RKO (cell line): Measurements from ENCODE around the gene TNXB.
"Not testable (repeated sequence)": the region's sequence is repeated elsewhere in the genome, so short reads cannot be mapped to it uniquely, and the experiment has no call there.

Experiments
- DNase-seq: peaks from one replicate; pipeline ENCODE4 v3.0.0-alpha.2; 2016; ENCODE audit warnings: low spot score

TNXB gene

DNA sequence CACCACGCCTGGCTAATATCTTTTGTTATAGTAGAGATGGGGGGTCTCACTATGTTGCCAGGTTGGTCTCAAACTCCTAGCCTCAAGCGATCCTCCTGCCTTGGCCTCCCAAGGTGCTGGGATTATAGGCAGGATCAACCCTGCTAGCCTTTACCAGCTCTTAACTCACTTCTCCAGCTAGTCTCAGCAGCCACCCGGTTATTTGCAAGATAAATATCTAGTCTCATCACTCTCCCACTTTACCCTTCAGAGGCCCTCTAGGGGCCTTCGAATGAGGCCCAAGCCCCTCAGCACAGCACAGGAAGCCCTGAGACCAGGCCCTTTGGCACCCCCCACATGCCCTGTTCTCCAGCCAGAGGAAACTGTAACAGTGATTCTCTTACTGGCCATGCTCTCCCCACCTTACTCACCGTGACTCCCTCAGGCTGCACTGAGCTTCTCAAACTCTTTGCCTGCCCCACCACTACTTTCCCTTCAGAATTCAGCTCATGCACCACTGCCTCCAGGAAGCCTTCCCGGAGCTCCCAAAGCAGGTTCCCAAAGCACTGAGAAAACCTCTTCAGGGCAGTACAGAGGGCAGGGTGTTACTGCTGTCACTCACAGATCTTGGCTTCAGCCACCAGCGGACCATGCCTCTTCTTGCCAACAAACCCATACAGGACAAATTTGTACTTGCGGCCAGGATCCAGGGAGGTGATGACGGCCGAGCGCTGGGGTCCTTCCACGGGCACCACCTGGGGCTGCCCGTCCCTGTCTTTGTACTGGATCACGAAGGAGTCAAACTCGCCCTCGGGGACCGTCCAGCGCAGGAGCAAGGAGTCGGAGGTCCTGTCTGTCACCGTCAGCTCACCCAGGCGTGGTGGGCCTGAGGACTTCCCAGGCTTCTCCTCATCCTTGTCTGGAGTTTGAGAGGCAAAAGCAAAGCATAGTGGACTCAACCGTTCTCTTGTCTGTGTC lies 25.0 kb downstream of the TNXB start:
- no peak for DNase-seq

DNA sequence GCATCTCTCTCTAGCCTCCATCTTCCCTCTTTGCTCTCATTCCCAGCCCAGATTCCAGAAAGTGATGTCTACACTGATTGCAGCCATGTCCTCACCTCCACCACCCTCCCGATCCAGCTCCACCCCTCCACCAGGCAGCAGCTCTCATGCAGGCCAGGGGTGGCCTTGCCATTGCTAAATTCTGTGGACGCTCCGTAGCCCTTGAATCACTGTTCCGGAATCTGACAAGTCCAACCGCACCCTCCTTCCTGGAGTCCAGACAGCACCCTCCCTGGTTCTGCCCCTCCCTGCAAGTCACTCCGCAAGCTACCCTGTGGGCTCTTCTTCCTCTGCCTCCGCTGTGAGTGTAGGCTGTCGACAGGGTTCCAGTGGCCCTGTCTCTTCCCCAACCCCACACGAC lies 26.2 kb downstream of the TNXB start:
- no peak for DNase-seq

DNA sequence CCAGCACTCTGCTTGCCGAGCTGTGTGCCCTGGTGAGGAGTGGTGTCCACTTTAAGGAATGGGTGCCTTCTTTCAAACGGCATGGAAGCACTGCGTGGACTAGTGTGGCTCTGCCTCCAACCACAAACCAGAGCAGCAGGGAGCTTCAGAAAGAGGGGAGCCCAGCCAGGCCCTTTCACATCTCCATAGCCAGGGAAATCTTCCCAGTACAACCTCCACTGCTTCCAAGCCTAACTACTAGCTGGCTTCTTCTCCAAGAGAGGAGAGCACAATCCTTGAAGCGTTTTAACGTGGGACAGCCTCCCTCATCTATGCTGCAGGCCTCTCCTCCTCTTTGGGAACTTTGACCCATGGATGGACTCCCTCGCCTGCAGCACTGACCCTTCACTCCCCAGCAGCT lies 26.7 kb downstream of the TNXB start:
- no peak for DNase-seq

DNA sequence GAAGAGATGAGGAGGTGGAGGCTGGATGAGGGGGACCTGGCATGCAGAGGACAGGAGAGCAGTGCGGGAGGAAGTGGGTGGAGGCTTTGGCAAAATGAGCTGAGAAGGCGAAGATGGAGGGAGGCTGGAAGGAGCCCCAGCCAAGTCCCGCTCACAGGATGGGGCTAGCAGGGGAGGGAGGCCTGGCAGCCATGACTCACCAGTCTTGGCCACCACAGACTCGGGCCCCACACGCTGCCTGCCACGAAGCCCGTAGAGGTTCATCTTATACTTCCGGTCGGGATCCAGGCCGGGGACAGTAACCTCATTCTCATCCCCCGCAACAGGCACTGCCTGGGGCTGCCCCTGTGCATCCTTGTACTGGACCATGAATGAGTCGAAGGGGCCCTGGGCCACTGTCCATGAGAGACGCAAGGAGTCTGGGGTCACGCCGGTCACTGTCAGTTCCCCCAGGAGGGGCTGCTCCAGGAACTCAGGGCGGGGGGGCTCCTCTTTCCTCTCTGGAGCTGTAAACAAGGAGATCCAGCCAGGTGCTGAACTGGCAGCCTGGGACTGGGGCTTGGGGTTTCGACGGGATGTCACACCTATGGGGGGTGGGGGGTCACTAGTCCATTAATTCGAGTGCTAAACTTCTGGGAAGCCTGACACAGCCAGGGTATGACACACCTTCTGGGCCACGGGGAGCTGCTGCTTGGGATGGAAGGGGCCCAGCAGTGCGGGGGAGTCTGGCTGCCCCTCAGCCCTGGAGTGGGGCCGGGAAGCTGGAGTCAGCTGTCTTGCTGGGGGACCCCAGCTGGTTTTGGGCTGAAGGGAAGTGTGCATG lies 27.8 kb downstream of the TNXB start:
- DNase-seq, result peak; percentile 48

DNA sequence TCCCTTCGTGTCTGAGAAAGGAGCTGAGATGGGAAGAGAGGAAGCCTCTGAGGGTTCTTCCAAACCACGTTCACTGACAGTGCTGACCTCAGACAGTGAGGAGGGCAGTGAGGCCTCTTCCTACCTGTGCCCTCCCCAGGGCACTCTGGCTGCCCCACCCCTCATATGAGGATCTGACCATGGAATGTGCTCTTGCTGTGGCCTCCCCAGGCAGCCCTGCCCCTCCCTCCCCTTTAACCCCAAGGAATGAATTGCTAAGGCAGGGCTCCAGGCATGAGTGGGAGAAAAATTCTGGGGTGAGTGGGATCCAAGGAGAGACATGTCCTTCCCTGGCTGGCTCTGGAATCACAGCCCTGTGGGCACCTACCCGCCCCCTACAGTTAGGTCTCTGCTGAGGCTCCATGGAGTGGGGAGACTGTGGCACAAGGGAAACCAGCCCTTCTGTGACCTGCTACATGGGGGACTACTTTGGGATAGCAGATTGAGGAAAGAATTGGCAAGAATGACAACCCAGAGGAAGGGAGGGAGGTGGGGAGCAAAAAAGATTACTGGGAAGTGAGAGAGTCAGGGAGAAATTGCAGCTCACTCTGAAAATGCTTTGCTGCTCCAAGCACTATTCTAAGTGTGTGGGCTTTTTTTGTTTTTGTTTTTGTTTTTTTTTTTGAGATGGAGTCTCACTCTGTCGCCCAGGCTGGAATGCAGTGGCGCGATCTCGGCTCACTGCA lies 29.4 kb downstream of the TNXB start:
- DNase-seq, result no peak

DNA sequence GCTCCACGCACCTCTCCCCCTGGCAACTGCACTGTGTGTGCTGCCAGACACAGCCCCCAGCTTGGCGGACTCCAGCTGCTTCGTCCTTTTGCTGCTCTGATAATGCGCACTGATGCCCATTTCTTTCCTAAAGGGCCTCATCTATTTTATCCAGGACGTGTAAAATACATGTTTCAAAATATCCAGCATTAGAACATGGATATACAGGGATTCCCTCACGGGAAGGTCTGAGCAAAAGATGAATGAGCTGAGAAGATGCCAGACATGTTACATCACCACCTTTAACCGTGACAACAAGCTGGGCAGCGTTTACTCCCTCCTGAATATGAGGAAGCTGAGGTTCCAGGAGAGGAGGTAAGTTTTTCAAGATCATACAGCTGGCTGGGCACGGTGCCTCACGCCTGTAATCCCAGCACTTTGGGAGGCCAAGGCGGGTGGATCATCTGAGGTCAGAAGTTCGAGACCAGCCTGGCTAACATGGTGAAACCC lies 32.8 kb downstream of the TNXB start:
- no peak for DNase-seq

DNA sequence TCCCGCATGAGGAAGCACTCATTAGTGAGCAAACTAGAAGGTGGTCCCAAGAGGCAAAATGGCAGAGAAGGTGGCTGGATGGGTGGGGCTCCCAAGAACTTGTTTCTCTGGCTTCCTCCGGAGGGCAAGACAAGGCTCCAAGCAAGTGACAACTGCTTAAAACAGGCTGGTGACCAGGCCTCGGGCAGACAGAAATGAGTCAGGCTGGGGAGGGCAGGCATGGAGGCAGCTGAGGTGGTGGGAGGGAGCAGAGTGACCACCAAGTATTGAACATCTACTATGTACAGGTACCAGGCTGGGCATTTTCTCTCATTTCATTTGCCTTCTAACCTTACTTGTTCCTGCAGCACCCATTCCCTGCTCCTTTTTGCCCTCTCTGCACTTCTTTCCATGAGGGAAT lies 33.4 kb downstream of the TNXB start:
- no peak for DNase-seq

DNA sequence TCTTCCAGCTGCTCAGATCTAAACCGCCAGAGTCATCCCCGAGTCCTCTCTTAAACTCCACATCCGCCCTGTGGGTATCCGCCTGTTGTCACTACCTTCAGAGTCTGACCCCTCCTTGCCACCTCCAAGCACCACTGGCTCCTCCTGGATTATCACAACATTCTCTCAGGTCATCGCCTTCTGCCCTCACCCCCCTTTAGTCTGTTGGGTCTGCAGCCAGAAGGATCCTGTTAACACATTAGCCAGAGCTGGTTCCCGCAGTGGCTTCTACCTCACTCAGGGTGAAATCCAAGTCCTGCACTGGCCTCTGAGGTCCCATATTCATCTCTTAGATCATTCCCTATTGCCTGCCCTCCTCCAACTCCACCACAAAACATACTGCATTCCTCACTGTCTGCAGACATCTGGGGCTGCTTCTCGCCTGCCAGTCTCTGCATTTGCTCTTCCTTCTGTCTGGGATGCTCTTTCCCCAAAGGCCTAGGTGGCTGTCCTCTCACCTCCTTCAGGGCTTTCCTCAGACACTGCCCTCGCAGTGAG lies 34.1 kb downstream of the TNXB start:
- DNase-seq, result no peak

DNA sequence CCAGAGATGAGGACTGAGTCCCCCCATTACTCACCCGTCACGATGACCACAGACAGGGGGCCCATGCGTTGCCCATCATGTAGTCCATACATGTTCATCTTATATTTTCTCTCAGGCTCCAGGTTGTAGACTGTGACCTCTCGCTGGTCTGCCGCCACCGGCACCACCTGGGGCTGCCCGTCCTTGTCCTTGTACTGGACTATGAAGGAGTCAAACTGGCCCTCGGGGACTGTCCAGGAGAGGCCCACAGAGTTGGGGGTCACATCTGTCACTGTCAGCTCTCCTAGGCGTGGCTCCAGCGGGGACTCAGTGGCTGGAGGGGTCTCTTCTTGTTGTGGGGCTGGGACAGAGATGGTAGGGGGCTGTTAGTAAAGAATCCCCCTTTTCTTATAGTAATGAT lies 35.5 kb downstream of the TNXB start:
- no peak for DNase-seq

DNA sequence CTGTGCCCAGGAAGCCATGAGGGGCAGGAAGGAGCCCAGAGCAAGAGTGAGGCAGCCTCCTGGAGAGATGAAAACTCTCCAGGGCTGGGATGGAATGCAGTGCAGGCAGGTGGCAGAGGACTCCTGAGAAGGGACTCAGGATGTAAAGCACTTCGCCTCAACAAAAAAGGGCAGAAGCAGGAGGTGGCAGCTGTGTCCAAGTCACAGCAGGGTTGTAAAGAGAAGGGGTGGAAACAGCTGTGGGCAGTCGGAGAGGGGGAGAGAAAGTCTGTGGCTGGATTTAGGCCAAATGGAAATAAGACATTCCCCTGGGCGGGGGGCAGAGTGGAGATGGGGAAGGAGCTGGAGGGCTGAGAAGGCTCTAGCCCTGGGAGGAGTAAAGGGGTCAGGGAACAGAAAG lies 36.0 kb downstream of the TNXB start:
- no peak for DNase-seq

DNA sequence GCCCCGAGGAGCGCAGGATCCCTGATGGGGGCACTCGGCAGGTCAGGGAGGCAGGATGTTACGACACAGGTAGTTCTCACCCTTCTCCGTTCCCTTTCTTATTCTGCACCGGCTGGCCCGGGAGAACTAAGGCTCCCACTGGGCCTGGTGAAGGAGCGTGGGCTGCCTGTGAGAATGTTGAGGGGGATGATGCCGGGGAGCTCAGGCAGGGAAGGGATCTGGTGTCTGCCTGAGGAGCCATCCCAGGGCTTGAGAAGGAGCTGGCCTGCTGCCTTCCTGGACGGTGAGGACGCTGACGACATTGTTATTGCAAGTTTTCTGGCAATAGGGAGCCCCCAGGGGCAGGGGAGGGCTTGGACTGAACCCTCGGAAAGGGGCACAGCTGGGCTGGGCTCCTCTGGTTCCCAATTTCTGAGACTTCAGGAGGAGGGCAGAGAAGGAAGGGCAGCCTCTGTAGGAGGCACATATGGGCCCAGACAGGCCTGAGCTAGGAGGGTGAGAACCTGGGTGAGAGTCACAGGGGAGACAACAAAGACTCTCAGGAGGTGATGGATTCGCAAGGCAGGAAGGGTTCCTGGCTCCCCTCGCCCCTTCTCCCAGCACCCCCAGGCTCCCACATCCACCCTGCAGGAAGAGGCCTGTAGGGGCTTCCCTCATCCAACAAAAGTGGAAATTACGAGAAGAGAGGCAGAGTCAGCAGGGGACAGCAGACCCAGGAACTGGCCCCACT lies 38.2 kb downstream of the TNXB start:
- DNase-seq, result no peak

DNA sequence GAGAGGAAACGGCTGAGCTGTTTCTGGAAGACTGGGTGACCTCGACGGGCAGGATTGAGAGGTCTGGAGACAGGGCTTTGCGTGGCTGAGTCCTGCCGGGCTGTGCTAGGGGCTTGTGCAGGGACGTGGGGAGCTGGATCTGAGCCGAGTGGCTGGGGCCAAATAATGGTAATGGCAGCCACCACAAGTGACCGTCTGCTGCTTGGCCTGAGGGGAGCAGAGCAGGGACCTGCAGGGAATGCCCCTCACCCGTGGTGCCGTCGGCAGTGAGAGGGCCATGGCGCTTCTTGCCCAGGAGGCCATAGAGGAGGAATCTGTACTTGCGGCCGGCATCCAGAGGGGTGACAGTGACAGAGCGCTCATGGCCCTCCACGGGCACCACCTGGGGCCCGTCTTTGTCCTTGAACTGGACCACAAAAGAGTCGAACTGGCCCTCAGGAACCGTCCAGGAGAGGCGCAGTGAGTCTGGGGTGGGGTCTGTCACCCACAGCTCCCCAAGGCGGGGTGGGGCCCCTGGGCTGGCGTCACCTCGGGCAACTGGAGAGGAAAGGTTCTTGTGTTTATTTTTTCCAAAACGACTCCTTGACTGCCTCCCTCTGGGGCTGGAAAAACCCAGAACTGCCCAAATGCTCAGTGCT lies 39.1 kb downstream of the TNXB start:
- no peak for DNase-seq

DNA sequence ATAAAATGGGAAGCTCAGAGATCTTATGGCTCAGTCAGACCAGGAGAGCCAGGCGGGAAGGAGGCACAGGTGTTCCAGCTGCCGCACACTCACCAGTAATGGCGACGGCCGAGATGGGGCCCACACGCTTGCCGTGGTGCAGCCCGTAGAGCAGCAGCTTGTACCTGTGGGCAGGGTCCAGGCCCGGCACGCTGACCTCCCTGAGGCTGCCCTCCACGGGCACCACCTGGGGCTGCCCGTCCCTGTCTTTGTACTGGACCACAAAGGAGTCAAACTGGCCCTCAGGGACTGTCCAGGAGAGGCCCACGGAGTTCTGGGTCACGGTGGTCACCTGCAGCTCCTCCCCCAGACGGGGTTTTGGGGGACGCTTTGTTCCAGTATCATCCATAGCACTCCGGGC lies 39.7 kb downstream of the TNXB start:
- no peak for DNase-seq

DNA sequence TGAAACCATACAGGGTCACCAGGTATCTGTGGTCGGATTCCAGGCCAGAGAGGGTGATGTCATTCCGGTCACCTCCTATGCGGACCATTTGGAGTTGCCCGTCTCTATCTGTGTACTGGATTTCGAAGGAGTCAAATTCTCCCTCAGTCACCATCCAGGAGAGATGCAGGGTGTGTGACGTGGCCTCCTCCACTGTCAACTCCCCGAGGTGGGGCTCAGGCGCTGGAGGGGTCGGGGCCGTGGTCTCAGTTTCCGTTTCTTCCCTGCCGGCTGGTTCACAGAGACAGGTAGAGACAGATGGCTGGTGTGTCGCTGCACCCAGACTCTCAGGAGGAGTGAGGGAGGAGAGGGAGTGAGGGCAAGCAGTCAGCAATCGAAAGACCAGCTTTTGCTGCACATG lies 40.3 kb downstream of the TNXB start:
- no peak for DNase-seq

DNA sequence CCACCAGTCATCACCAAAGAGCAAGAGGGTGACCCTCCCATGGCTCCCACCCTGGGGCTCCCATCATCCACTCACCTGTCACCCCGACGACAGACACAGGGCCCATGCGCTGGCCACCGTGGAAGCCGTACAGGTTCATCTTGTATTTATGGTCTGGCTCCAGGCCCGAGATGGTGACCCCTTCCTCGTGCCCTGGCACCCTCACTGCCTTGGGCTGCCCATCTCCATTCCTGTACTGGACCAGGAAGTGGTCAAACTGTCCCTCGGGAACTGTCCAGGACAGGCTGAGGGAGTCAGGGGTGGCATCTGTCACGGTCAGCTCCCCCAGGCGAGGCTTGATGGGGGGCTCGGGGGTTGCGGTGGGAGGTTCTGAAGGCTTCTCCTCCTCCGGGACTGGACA lies 40.8 kb downstream of the TNXB start:
- DNase-seq, result not testable (repeated sequence)

DNA sequence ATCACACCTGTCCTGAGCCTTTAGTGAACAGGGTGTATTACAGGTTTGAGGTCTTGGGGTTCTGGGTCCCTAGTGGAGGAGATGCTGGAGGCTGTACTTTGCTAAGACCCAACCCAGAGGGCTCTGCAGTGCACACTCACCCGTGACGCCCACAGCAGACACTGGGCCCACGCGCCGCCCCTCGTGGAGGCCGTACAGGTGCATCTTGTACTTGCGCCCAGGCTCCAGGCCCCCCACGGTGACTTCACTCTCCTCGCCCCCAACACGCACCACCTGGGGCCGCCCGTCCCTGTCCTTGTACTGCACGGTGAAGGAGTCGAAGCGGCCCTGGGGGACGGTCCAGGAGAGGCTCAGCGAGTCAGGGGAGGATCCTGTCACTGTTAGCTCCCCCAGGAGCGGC lies 41.6 kb downstream of the TNXB start:
- DNase-seq, result not testable (repeated sequence)

DNA sequence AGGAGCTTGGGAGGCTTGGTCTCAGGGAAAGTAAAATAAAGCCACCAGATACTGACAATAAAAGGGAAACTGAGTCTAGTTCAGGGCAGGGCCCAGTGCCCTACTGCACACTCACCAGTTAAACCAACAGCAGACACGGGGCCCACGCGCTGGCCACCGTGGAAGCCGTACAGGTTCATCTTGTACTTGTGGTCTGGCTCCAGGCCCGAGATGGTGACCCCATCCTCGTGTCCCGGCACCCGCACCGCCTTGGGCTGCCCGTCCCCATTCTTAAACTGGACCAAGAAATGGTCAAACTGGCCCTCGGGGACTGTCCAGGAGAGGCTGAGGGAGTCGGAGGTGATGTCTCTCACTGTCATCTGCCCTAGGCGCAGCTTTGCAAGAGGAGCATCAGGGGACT lies 44.4 kb downstream of the TNXB start:
- no peak for DNase-seq

DNA sequence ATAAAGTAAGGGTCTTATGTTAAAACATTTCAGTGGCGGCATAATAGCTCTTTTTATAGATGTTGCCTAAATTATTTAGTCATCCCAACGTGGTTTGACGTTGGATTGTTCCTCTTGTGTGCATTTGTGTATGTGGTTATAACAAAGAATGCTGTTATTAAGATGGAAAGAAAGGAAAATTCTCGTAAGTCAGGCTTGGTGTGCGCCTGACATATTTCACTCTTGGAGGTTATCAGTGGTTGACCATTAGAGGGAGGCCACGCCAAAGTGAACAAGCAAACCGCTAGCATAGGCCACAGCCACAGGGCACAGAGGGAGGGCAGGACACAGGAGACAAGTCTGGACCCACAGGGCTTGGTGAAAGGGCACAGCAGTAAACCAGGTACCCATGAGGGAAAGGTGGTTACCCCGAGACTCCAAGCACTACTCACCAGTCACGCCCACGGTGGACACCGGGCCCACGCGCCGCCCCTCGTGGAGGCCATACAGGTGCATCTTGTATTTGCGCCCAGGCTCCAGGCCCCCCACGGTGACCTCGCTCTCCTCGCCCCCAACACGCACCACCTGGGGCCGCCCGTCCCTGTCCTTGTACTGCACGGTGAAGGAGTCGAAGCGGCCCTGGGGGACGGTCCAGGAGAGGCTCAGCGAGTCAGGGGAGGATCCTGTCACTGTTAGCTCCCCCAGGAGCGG lies 48.0 kb downstream of the TNXB start:
- DNase-seq, result no peak

DNA sequence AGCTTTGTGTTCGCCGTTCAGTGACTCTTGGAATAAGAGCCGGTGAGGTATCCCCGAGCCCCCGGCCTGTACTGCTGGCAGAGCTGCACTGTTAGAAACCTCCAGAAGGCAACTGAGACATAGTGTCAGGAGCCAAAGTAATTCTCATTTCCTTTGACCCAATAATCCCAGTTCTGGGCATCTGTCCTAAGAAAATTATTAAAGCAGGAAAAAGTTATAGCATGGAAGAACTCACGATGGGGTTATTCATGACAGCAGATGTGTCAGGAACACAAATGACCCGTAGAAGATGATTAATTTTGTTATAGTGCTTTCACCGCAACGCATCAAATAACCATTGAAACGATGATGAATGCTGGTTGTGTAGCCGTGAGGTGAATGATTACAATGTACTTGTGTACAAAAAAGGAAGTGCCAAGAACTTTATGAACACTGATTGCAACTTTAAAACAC lies 50.6 kb downstream of the TNXB start:
- no peak for DNase-seq

DNA sequence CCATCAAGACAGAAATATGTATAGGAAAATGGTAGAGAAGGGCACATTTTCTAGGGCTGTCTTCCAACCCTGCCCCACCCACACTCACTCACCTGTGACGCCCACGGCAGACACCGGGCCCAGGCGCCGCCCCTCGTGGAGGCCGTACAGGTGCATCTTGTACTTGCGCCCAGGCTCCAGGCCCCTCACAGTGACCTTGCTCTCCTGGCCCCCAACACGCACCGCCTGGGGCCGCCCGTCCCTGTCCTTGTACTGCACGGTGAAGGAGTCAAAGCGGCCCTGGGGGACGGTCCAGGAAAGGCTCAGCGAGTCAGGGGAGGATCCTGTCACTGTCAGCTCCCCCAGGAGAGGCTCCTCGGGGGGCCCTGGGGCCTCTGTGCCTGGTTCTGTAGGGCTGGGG lies 51.2 kb downstream of the TNXB start:
- no peak for DNase-seq
